CD4-positive, alpha-beta T cell treated with Interleukin-6 for 4 hours (primary cell): ENCODE measurements around the gene CSMD2.

ENCODE experiments used
- DNase-seq: peaks from one replicate; pipeline ENCODE4 v3.0.0-alpha.2; 2020; ENCODE audit warnings: mixed read lengths

CSMD2 gene

GRCh38 chr1:33949570-33949969, 215.5 kb downstream of the CSMD2 start:
- DNase-seq: no peak

DNA sequence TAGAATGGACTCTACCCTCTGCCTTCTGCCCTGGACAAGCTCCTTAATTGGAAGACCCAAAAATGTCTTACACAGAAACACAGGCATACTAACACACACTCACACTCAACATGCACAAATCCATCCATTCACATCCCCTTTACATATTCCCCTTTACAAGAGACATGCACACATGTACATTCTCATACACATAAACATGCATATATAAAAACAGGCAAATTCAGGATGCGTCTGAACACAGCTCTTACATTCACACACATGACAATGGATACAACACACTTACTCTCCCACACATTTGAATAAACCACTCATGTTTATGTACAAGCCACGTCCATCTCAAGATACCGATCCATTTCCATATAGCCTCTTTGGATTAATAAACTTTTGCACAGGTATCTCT, 216.7 kb downstream of the CSMD2 start:
- no peak for DNase-seq

- DNase-seq: no peak
These were observed 218.2 kb downstream of the CSMD2 start for GRCh38 chr1:33946836-33947235.

GRCh38 chr1:33944846-33945245, 220.2 kb downstream of the CSMD2 start:
- no peak for DNase-seq

GRCh38 chr1:33943978-33944377, 221.1 kb downstream of the CSMD2 start:
- DNase-seq: no peak

GRCh38 chr1:33932871-33933270, 232.2 kb downstream of the CSMD2 start:
- DNase-seq: no peak

GRCh38 chr1:33931111-33931475, 233.9 kb downstream of the CSMD2 start:
- DNase-seq: no peak

DNA sequence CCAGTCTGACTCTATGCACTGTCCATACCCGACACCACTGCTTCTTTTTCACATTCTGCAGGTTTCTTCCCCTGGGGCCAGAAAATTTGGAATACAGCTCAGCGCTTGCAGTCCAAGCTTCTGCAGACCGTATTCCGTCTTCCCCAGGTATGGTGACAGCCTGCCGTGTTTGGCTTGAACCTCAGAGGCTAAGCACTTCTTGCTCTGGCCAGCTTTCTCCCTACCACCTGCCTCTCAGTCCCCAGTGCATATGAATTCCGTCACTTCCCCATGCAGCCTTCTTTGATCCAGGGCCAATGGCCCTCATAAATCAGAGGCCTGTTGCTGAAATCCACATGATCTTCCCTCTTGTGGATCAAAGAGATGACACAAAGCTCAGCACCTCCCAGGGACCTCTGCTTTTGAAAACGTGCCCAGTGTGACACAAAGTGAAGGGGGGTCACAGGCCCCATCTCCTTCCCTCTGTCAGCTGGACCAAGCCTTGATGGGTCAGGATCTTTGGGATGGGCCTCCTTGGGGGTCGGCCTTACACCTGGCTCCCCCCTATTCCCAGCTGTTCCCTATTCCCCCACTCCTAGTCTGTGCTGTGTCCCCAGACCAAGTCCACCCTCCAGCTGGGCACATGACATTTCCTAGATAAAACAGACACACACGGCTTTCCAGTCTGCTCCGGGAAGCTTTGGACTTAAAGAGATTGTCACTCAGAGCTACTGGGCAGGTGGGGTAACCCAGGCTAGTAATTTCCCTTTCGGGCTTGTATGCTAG, 234.5 kb downstream of the CSMD2 start:
- DNase-seq: no peak

DNA sequence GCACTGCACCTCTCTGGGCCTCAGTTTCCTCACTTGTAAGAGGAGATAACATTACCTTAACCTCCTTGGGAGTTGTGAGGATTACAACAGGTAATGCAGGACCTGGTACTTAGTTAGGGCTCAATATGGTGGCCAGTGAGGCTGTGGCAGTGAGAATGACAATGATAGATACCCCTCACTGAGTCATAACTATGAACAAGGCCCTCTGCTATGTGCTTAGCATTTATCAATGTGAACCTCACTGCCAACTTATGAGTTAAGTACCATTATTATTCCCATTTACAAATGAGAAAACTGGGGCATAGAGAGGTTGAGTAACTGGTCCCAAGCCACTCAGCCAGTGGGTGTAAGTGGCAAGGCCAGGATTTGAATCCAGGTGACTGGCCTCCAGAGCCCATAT, 236.8 kb downstream of the CSMD2 start:
- DNase-seq: no peak

GRCh38 chr1:33927721-33928120, 237.3 kb downstream of the CSMD2 start:
- DNase-seq: no peak

- DNase-seq: no peak
These were observed 239.4 kb downstream of the CSMD2 start for GRCh38 chr1:33925586-33925985.

DNA sequence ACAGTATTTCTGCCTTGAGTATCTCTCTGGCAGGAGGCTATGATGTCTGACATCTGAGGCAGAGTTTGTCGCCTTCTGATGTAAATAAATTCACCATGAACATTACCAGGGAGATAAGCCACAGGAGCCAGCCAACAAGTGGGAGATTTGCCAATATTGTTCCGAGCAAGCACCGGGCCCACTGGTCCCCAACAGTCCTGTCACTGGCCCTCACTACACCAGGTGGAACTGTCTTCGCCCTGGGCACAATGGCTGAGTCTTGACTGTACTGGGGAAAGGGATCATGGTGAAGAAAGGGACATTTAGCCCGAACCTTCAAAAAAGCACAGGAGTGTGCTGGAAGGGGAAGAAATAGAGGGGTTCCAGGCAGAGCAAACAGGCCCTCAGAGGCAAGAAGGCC, 243.7 kb downstream of the CSMD2 start:
- no peak for DNase-seq

DNA sequence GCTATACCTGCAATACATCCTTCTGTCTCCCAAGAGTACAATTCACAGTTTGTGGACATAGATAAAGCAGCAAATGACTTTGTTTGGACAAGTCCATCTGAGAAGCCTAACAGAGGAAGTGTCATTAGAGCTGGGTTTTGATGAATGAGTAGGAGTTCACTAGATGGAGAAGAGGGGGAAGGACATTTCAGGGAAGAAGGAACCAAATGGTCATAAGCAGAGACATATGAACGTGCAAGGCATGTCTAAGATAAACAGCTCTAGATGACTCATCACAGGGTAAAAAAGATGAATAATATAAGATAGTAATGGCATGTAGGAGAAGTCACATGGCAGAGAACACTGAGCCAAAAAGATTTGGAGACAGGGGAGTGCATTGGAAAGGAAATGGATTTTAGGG, 246.7 kb downstream of the CSMD2 start:
- DNase-seq: no peak

DNA sequence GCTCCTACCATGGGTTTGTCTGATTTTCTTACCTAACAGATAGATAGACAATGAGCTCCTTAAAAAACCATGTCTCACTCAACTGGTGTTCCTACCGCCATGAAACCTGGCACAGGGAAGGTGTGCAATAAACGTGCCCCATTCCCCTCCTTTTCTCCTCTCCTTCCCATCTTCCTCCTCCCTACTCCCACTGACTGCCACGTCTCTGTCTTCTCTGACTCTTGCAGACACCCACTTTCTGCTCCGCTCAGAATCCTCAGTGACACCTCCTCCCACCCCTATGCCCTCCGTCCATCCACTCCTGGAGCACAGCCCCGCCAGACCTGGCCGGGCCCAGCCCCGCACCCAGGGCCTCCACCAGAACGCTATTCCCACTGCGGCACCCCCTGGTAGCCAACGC, 248.2 kb downstream of the CSMD2 start:
- no peak for DNase-seq

DNA sequence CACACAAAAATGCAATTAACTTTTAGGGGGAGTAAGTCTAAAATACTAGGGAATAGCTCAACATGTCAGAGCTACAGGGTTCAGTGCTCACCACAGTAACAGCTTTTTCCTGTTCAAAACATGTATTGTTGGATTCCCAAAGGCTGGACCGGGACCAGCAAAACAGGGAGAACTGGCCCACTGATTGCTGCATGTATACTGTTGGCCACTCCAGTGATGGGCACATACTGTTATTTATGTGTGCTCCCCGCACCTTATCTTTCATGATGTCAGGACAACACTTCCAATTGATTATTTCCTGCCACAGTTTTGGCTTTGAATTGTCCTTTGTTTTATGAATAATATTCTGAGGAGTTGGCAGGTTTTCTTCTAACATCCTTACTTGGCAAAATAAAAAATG, 250.5 kb downstream of the CSMD2 start:
- no peak for DNase-seq

GRCh38 chr1:33908324-33908956, 256.6 kb downstream of the CSMD2 start:
- DNase-seq: no peak

DNA sequence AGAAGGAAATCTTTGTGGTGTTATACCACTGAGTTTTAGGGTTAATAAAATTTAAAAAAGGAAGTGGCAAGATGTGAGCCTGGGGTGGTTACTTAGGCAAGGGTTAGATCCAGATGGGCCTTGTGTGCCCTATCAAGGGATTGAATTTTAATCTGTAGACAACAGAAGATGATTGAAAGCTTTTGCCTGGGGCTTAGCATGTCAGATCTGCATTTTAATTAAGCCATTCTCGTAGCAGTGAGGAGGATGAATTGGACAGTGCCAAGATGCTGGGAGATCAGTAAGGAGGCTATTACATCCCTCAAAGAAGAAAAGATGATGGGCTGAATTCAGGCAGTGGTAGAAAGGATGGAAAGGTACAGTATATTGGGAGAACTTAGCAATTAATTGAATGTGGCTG, 258.9 kb downstream of the CSMD2 start:
- no peak for DNase-seq

DNA sequence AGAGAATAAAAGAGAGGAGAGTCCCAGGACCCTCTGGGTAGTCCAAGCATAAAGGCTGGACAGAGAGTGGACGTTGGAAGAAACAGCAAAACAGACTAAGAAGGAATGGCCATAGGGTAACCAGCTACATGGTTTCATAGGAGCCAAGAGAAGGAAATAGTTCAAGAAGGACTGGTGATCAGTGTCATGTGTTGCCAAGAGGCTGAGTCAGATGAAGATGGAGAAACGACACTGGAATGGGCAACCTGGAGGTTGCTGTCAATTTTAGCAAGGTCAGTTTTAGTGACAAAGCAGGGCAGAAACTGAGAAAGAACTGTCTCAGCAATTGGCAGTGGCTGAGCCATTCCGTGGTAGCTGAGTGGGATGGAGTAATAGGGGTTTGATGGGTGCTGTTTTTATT, 259.8 kb downstream of the CSMD2 start:
- no peak for DNase-seq

DNA sequence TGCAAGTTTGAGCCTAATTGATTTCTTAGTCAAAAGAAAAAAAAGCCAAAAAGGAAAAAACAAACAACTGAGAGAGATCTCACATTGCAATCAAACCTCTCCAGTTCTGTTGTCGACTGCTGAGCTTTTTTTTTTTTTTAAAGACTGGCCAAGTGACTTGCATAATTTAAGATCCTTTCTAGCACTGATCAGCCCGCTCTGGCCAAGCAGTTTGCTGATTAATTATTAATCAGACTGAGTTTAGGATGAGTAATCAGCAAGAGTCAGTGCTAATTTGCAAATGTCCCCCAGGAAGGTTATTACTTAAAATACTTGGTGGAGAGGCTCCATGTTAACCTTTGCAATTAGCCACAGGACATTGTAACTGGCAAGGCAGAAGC, 261.8 kb downstream of the CSMD2 start:
- DNase-seq: no peak

DNA sequence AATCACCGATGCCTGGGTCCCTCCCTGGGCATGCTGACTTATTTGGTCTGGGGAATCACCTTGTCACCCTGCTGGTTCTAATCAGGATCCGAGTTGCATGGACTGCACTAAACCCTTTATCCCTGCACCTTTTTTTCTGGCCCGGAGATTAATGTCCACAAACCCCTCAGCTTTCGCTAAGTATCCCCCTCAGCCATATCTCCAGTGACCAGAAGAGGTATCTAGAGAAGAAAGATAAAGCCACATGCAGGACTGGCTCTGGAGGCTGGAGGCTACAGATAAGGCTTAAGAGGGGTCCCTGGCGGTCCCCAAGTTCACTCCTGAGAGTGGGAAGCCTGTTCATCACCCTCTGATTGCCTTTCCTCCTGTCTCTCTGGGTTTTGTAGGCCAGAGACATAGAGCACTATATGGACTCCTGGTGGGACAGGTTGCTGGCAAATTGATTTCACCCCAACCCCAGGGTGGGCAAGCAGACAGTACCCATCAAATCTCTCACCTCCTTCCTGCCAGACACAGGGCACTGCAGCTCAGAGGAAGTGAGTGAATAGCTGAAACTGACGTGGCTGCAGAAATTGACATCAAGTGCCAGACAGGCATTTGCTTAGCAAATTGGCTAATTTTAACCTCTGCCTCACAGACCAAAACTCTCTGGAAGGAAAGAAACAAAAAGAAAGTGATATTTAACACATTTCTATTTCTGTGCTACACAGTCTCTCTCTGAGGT, 262.4 kb downstream of the CSMD2 start:
- DNase-seq: no peak

- DNase-seq: no peak
These were observed 265.3 kb downstream of the CSMD2 start for GRCh38 chr1:33899746-33900145.

DNA sequence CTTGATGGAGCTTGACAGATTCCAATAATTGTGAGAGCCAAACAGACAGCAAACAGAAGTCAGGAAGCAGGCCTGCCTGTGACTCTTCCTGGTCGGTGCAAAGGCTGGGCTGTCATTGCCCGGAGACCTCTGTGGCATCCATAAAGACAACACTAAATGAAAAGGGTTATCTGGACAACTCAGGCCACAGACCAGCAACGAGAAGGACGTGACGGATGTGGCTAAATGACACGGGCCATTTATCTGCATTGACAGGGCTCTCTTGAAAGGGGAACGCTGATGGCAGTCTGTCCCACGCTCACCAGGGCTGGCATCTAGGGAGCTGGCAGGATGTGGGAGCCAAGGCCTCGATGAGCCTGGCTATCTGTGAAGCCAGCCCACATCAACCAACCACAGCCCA, 266.1 kb downstream of the CSMD2 start:
- no peak for DNase-seq

GRCh38 chr1:33898406-33898805, 266.6 kb downstream of the CSMD2 start:
- DNase-seq: no peak

DNA sequence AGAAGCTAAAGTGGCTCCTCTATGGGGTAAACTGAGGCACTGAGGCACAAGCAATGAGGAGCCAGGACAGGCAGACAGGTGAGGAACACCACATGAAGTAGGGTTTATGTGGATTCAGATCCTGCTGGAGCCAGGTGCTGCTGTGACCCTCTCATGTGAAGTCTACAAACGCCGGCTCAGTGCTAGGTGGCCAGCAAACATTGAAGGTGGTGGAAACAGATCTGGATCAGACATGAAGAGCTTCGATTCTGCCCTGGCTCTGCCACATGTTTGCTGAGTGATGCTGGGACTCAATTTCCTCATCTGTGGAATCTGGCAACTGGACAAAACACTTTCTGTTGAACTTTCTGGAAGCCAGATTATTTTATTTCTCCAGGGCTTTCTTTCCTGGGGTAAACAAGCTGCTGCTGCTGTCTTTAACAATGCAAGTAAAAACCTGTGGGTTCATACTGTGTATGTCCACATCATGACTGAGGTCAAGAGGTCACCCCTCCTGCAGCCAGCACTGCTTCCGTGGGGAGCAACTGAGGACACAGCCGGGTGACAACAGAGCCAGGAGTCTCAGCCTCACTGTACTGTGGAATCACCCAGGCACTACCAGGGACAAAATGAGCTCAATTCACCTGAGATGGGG, 267.8 kb downstream of the CSMD2 start:
- DNase-seq: no peak
